Measurements from ENCODE around the gene SH3RF3. TPM values are rescaled to one million over a fixed set of nuclear protein-coding genes. Genes with fewer than 3 reads are reported as not detected.

Gene SH3RF3
- total and polyA plus RNA-seq, 10 of the 15 experiments (the other 5 are each of a cell fraction or from before 2014, with no cell fraction given): 0.08 to 8.8 (median 2.3) TPM

- TF ChIP-seq, protein P1, sequence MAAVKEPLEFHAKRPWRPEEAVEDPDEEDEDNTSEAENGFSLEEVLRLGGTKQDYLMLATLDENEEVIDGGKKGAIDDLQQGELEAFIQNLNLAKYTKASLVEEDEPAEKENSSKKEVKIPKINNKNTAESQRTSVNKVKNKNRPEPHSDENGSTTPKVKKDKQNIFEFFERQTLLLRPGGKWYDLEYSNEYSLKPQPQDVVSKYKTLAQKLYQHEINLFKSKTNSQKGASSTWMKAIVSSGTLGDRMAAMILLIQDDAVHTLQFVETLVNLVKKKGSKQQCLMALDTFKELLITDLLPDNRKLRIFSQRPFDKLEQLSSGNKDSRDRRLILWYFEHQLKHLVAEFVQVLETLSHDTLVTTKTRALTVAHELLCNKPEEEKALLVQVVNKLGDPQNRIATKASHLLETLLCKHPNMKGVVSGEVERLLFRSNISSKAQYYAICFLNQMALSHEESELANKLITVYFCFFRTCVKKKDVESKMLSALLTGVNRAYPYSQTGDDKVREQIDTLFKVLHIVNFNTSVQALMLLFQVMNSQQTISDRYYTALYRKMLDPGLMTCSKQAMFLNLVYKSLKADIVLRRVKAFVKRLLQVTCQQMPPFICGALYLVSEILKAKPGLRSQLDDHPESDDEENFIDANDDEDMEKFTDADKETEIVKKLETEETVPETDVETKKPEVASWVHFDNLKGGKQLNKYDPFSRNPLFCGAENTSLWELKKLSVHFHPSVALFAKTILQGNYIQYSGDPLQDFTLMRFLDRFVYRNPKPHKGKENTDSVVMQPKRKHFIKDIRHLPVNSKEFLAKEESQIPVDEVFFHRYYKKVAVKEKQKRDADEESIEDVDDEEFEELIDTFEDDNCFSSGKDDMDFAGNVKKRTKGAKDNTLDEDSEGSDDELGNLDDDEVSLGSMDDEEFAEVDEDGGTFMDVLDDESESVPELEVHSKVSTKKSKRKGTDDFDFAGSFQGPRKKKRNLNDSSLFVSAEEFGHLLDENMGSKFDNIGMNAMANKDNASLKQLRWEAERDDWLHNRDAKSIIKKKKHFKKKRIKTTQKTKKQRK (IDR thresholded peaks at IDR 0.05; ENCODE audit: low read depth, low read length): no peak
- TF ChIP-seq CTCF (IDR thresholded peaks at IDR 0.05 in 2 of 3, conservative IDR thresholded peaks at IDR 0.05 in 1 of 3; ENCODE audit: control insufficient read depth in 2 of 3, extremely low read depth in 1 of 3, insufficient read depth in 1 of 3, low read depth in 3 of 3, low read length in 3 of 3): no peak
- TF ChIP-seq HDAC2 (IDR thresholded peaks at IDR 0.05): no peak
- TF ChIP-seq ESRRA (IDR thresholded peaks at IDR 0.05; ENCODE audit: low read length): no peak
- TF ChIP-seq ATF7 (IDR thresholded peaks at IDR 0.05; ENCODE audit: low read depth): no peak
- no peak for TF ChIP-seq RELA (IDR thresholded peaks at IDR 0.05; ENCODE audit: borderline replicate concordance, partially characterized antibody)
- no peak for TF ChIP-seq SIX5 (IDR thresholded peaks at IDR 0.05; ENCODE audit: low read depth, low read length, severe bottlenecking)
Observed at GRCh38 chr2:109508556-109508955, 379.6 kb downstream of the SH3RF3 start (continued).

Data from GM12878 (cell line).